Measurements from ENCODE around the gene TSPAN16.

DNA sequence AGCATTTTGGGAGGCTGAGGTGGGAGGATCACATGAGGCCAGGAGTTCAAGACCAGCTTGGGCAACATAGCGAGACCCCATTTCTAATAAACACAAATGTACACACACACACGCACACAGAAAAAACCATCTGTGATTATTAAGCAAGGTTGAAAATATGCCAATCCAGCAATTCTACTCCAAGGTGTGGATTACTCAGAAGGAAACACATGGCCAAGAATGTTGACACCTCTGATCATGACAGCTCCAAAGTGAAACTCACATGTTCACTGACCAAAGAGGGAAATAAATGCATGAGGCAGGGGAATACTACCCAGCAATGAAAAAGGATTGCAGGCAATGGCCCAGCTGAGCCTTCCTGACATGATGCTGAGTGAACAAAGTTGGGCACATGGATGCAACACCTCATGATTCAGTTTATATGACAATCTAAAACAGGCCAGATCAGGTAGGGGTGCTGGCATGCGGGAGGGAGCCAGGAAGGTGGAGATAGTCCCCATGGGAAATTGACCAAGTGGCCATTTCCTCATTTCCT, 38.0 kb upstream of the TSPAN16 start:
- TF ChIP-seq, protein P1, sequence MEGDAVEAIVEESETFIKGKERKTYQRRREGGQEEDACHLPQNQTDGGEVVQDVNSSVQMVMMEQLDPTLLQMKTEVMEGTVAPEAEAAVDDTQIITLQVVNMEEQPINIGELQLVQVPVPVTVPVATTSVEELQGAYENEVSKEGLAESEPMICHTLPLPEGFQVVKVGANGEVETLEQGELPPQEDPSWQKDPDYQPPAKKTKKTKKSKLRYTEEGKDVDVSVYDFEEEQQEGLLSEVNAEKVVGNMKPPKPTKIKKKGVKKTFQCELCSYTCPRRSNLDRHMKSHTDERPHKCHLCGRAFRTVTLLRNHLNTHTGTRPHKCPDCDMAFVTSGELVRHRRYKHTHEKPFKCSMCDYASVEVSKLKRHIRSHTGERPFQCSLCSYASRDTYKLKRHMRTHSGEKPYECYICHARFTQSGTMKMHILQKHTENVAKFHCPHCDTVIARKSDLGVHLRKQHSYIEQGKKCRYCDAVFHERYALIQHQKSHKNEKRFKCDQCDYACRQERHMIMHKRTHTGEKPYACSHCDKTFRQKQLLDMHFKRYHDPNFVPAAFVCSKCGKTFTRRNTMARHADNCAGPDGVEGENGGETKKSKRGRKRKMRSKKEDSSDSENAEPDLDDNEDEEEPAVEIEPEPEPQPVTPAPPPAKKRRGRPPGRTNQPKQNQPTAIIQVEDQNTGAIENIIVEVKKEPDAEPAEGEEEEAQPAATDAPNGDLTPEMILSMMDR (IDR thresholded peaks at IDR 0.05): no peak
- no peak for TF ChIP-seq POLR2A (IDR thresholded peaks at IDR 0.05)

All from heart left ventricle (tissue), 13 donors.